SIG-M5 treated with dmso at 0.1 percent for 504 hours (cell line): ENCODE data around the gene ITIH1.

Experiments used
- DNase-seq: peaks from one replicate; lab custom pipeline; 2025; ENCODE audit not compliant: unreplicated experiment; lab: John Stamatoyannopoulos, UW

ITIH1 gene

GRCh38 chr3:52810923-52811322, 33.5 kb downstream of the ITIH1 start:
- no peak for DNase-seq

GRCh38 chr3:52811452-52812011, 34.1 kb downstream of the ITIH1 start:
- DNase-seq: no peak

- DNase-seq: no peak
These were observed 36.4 kb downstream of the ITIH1 start for GRCh38 chr3:52813810-52814209.

- DNase-seq: no peak
These were observed 38.8 kb downstream of the ITIH1 start for GRCh38 chr3:52816199-52816598.

GRCh38 chr3:52816654-52817053, 39.3 kb downstream of the ITIH1 start:
- DNase-seq: no peak

- no peak for DNase-seq
These were observed 39.8 kb downstream of the ITIH1 start for GRCh38 chr3:52817221-52817620.

GRCh38 chr3:52817860-52818259, 40.5 kb downstream of the ITIH1 start:
- no peak for DNase-seq

- DNase-seq: no peak
These were observed 42.5 kb downstream of the ITIH1 start for GRCh38 chr3:52819936-52820335.

- DNase-seq: no peak
These were observed 43.3 kb downstream of the ITIH1 start for GRCh38 chr3:52820736-52821135.

GRCh38 chr3:52822363-52822762, 45.0 kb downstream of the ITIH1 start:
- DNase-seq: no peak

GRCh38 chr3:52824037-52824436, 46.6 kb downstream of the ITIH1 start:
- DNase-seq: no peak

- DNase-seq: peak; percentile 33
These were observed 50.0 kb downstream of the ITIH1 start for GRCh38 chr3:52827441-52827840.

GRCh38 chr3:52827866-52828376, 50.5 kb downstream of the ITIH1 start:
- no peak for DNase-seq

- no peak for DNase-seq
These were observed 52.1 kb downstream of the ITIH1 start for GRCh38 chr3:52829482-52829881.

- DNase-seq: no peak
These were observed 52.6 kb downstream of the ITIH1 start for GRCh38 chr3:52829906-52830463.

GRCh38 chr3:52830535-52831258, 53.3 kb downstream of the ITIH1 start, which contains the start of gene ITIH4:
TSS of gene ITIH4 (minus strand) at chr3:52830672. CDS start at chr3:52830642, 30 bp downstream.
- DNase-seq: no peak

GRCh38 chr3:52831500-52832301, 54.3 kb downstream of the ITIH1 start:
- no peak for DNase-seq

GRCh38 chr3:52833202-52833601, 55.8 kb downstream of the ITIH1 start:
- no peak for DNase-seq

- no peak for DNase-seq
These were observed 57.6 kb downstream of the ITIH1 start, which contains the start of gene MUSTN1 for GRCh38 chr3:52834871-52835501. TSS of gene MUSTN1 (minus strand) at chr3:52835019. CDS start at chr3:52834948, 71 bp downstream.

- no peak for DNase-seq
These were observed 58.5 kb downstream of the ITIH1 start for GRCh38 chr3:52835766-52836470.
